ENCODE data around the gene LDHB. TPM values are rescaled to one million over a fixed set of nuclear protein-coding genes. Genes with fewer than 3 reads are reported as not detected.

LDHB gene
- 1,000 to 10,000 TPM; 1,684 to 1,884 TPM for total RNA-seq

- H3K9me3 Mint-ChIP-seq, result no peaks in the 10 kb centered on the region
- H3K27ac Mint-ChIP-seq, result peak within 1 kb of the TSS; percentile 95
- peaks cover 38% of the 10 kb centered on the region for H3K36me3 Mint-ChIP-seq
- H3K27me3 Mint-ChIP-seq, result no peaks in the 10 kb centered on the region
- intact Hi-C loops (cut with micrococcal nuclease), result loop anchor here (1.0 to 10.0 kb wide), 7 partner anchors 22 to 887 kb away; partner anchors contain the start of genes C2CD5, CMAS, GOLT1B and PYROXD1
- ChIA-PET CTCF (interaction anchor here (1.0 to 3.2 kb wide), 6 partner anchors 9 to 25 kb away, joined by 3 to 17 read pairs (median 6); no protein-coding TSS in a partner anchor), POLR2A (interaction anchor here (0.7 to 2.8 kb wide), 22 partner anchors 8 to 967 kb away, joined by 3 to 28 read pairs (median 4); partner anchors contain the start of genes CMAS, ETNK1, GOLT1B and PYROXD1)
- peak; percentile 98 for DNase-seq
- H3K4me3 Mint-ChIP-seq, result peak within 1 kb of the TSS; percentile 98
- peaks cover 60% of the 10 kb centered on the region for H3K4me1 Mint-ChIP-seq (ENCODE audit: low read depth)
Observed at GRCh38 chr12:21657326-21658077, at the start of gene LDHB. Gene LDHB (minus strand): TSS chr12:21657842. CDS start chr12:21654671, 3,171 bp downstream.

- Mint-ChIP-seq H3K4me3 (no peak overlapping the region), H3K27me3 (no peaks in the 10 kb centered on the region), H3K27ac (no peak overlapping the region), H3K36me3 (no peaks in the 10 kb centered on the region), H3K9me3 (no peaks in the 10 kb centered on the region), H3K4me1 (ENCODE audit: low read depth) (peaks cover 2% of the 10 kb centered on the region)
- intact Hi-C loops (cut with micrococcal nuclease), result no loop called here
- ChIA-PET POLR2A (no interaction called here), CTCF (no interaction called here)
- DNase-seq, result no peak
Observed at GRCh38 chr12:21704847-21705246, 47.2 kb upstream of the LDHB start.

- intact Hi-C loops (cut with micrococcal nuclease), result loop anchor here (2.0 to 5.0 kb wide), 5 partner anchors 72 to 762 kb away; partner anchors contain the start of genes KCNJ8 and ST8SIA1
- ChIA-PET POLR2A (no interaction called here), CTCF (interaction anchor here (0.6 to 4.6 kb wide), 9 partner anchors 10 to 760 kb away, joined by 3 to 56 read pairs (median 5); no protein-coding TSS in a partner anchor)
- Mint-ChIP-seq H3K36me3 (no peaks in the 10 kb centered on the region), H3K9me3 (no peaks in the 10 kb centered on the region), H3K4me3 (no peak overlapping the region), H3K27me3 (no peaks in the 10 kb centered on the region), H3K27ac (no peak overlapping the region), H3K4me1 (ENCODE audit: low read depth) (peaks cover 12% of the 10 kb centered on the region)
- DNase-seq, result no peak
Observed at GRCh38 chr12:21699851-21700250, 42.2 kb upstream of the LDHB start.

GRCh38 chr12:21697904-21698630 is 40.4 kb upstream of the LDHB start:
- Mint-ChIP-seq H3K27ac (no peak overlapping the region), H3K4me3 (no peak overlapping the region), H3K36me3 (no peaks in the 10 kb centered on the region), H3K27me3 (no peaks in the 10 kb centered on the region), H3K4me1 (ENCODE audit: low read depth) (peaks cover 12% of the 10 kb centered on the region), H3K9me3 (no peaks in the 10 kb centered on the region)
- CTCF ChIA-PET, result interaction anchor here (0.6 to 4.6 kb wide), 40 partner anchors 8 to 956 kb away, joined by 3 to 56 read pairs (median 4); partner anchors contain the start of gene CMAS
- POLR2A ChIA-PET, result interaction anchor here (0.6 to 0.7 kb wide), 3 partner anchors 9 to 242 kb away, joined by 3 to 4 read pairs (median 4); no protein-coding TSS in a partner anchor
- no peak for DNase-seq
- intact Hi-C loops (cut with micrococcal nuclease), result loop anchor here (1.0 to 5.0 kb wide), 6 partner anchors 74 to 764 kb away; partner anchors contain the start of genes KCNJ8 and ST8SIA1

- no peak overlapping the region for H3K27ac Mint-ChIP-seq
- no peaks in the 10 kb centered on the region for H3K27me3 Mint-ChIP-seq
- no peaks in the 10 kb centered on the region for H3K36me3 Mint-ChIP-seq
- no peak for DNase-seq
- H3K4me3 Mint-ChIP-seq, result no peak overlapping the region
- intact Hi-C loops (cut with micrococcal nuclease), result loop anchor here (1.0 to 5.0 kb wide), 5 partner anchors 76 to 766 kb away; partner anchors contain the start of genes KCNJ8 and ST8SIA1
- ChIA-PET POLR2A (no interaction called here), CTCF (interaction anchor here (1.0 to 4.6 kb wide), 6 partner anchors 16 to 761 kb away, joined by 3 to 56 read pairs (median 10); no protein-coding TSS in a partner anchor)
- H3K4me1 Mint-ChIP-seq (ENCODE audit: low read depth), result peaks cover 18% of the 10 kb centered on the region
- H3K9me3 Mint-ChIP-seq, result no peaks in the 10 kb centered on the region
Observed at GRCh38 chr12:21696625-21697024, 39.0 kb upstream of the LDHB start.

- Mint-ChIP-seq H3K27ac (no peak overlapping the region), H3K36me3 (no peaks in the 10 kb centered on the region), H3K4me3 (no peak overlapping the region), H3K27me3 (no peaks in the 10 kb centered on the region), H3K9me3 (no peaks in the 10 kb centered on the region), H3K4me1 (ENCODE audit: low read depth) (peaks cover 24% of the 10 kb centered on the region)
- POLR2A ChIA-PET, result no interaction called here
- intact Hi-C loops (cut with micrococcal nuclease), result loop anchor here (5.0 kb wide), 4 partner anchors 76 to 766 kb away; partner anchors contain the start of genes KCNJ8 and ST8SIA1
- DNase-seq, result no peak
- CTCF ChIA-PET, result interaction anchor here (1.0 to 4.6 kb wide), 5 partner anchors 16 to 748 kb away, joined by 3 to 56 read pairs (median 13); no protein-coding TSS in a partner anchor
Observed at GRCh38 chr12:21695986-21696385, 38.3 kb upstream of the LDHB start.

- H3K9me3 Mint-ChIP-seq, result peaks cover 5% of the 10 kb centered on the region
- intact Hi-C loops (cut with micrococcal nuclease), result loop anchor here (5.0 kb wide), 4 partner anchors 78 to 768 kb away; partner anchors contain the start of genes KCNJ8 and ST8SIA1
- no peak overlapping the region for H3K4me3 Mint-ChIP-seq
- DNase-seq, result no peak
- H3K27me3 Mint-ChIP-seq, result no peaks in the 10 kb centered on the region
- peaks cover 3% of the 10 kb centered on the region for H3K36me3 Mint-ChIP-seq
- ChIA-PET POLR2A (no interaction called here), CTCF (no interaction called here)
- H3K27ac Mint-ChIP-seq, result no peak overlapping the region
- peaks cover 34% of the 10 kb centered on the region for H3K4me1 Mint-ChIP-seq (ENCODE audit: low read depth)
Observed at GRCh38 chr12:21694660-21695059, 37.0 kb upstream of the LDHB start.

GRCh38 chr12:21691515-21691914 is 33.9 kb upstream of the LDHB start:
- Mint-ChIP-seq H3K36me3 (peaks cover 11% of the 10 kb centered on the region), H3K27ac (peak overlapping the region; percentile 28), H3K27me3 (no peaks in the 10 kb centered on the region), H3K9me3 (peaks cover 19% of the 10 kb centered on the region), H3K4me3 (no peak overlapping the region), H3K4me1 (ENCODE audit: low read depth) (peaks cover 26% of the 10 kb centered on the region)
- no peak for DNase-seq
- intact Hi-C loops (cut with micrococcal nuclease), result no loop called here
- ChIA-PET CTCF (interaction anchor here (0.8 to 1.6 kb wide), 2 partner anchors 12 to 327 kb away, joined by 3 to 5 read pairs; no protein-coding TSS in a partner anchor), POLR2A (no interaction called here)

GRCh38 chr12:21690704-21691368 is 33.2 kb upstream of the LDHB start:
- no peak for DNase-seq
- Mint-ChIP-seq H3K27me3 (no peaks in the 10 kb centered on the region), H3K9me3 (peaks cover 19% of the 10 kb centered on the region), H3K36me3 (peaks cover 11% of the 10 kb centered on the region), H3K4me3 (no peak overlapping the region), H3K4me1 (ENCODE audit: low read depth) (peaks cover 26% of the 10 kb centered on the region), H3K27ac (no peak overlapping the region)
- intact Hi-C loops (cut with micrococcal nuclease), result no loop called here
- CTCF ChIA-PET, result interaction anchor here (1.6 to 2.0 kb wide), 2 partner anchors 8 to 328 kb away, joined by 5 to 7 read pairs; no protein-coding TSS in a partner anchor
- POLR2A ChIA-PET, result no interaction called here

GRCh38 chr12:21683115-21683514 is 25.5 kb upstream of the LDHB start:
- CTCF ChIA-PET, result interaction anchor here (0.8 to 1.4 kb wide), 2 partner anchors 25 to 26 kb away, joined by 3 to 4 read pairs; partner anchors contain the start of gene LDHB
- H3K4me3 Mint-ChIP-seq, result no peak overlapping the region
- POLR2A ChIA-PET, result no interaction called here
- peaks cover 23% of the 10 kb centered on the region for H3K4me1 Mint-ChIP-seq (ENCODE audit: low read depth)
- no peak overlapping the region for H3K27ac Mint-ChIP-seq
- H3K9me3 Mint-ChIP-seq, result peaks cover 3% of the 10 kb centered on the region
- H3K27me3 Mint-ChIP-seq, result no peaks in the 10 kb centered on the region
- DNase-seq, result no peak
- intact Hi-C loops (cut with micrococcal nuclease), result no loop called here
- no peaks in the 10 kb centered on the region for H3K36me3 Mint-ChIP-seq

GRCh38 chr12:21678959-21679358 is 21.3 kb upstream of the LDHB start:
- H3K9me3 Mint-ChIP-seq, result no peaks in the 10 kb centered on the region
- POLR2A ChIA-PET, result interaction anchor here (6.0 kb wide), 1 partner anchor 21 kb away, joined by 28 read pairs; the partner anchor contains the start of gene LDHB
- no peak for DNase-seq
- peak overlapping the region; percentile 65 for H3K27ac Mint-ChIP-seq
- intact Hi-C loops (cut with micrococcal nuclease), result loop anchor here (1.0 to 5.0 kb wide), 7 partner anchors 22 to 430 kb away; partner anchors contain the start of genes GOLT1B, LDHB, PYROXD1 and RECQL
- H3K36me3 Mint-ChIP-seq, result no peaks in the 10 kb centered on the region
- CTCF ChIA-PET, result interaction anchor here (0.8 to 3.0 kb wide), 10 partner anchors 8 to 430 kb away, joined by 3 to 17 read pairs (median 4); partner anchors contain the start of gene LDHB
- no peaks in the 10 kb centered on the region for H3K27me3 Mint-ChIP-seq
- peaks cover 48% of the 10 kb centered on the region for H3K4me1 Mint-ChIP-seq (ENCODE audit: low read depth)
- peak overlapping the region; percentile 16 for H3K4me3 Mint-ChIP-seq
